GM12872 (cell line): ENCODE results near the gene RAET1G.
A peak's percentile ranks its signal among the peaks of the same experiment; 100 is the strongest.

ENCODE experiments used
- CTCF ChIP-seq: IDR thresholded peaks from 3 replicates; pipeline ENCODE4 v1.5.1; 2011; ENCODE audit warnings: low read depth, mild to moderate bottlenecking, low read length, moderate library complexity; ENCODE audit not compliant: insufficient read depth

The RAET1G gene

DNA sequence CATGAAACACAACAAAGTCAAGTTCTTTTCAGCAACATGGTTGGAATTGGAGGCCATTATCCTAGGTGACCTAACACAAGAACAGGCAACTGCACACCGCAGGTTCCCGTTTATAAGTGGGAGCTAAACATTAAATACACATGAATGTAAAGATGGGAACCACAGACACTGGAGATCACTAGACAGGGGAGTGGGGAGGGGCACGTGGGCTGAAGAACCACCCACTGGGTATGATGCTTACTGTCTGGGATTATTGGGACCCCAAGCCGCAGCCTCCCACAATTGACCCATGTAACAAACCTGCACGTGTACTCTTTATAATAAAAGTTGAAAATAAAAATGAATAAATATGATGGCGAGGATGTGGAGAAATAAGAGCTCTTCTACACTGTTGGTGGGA, 8.6 kb upstream of the RAET1G start:
- TF ChIP-seq CTCF = no peak

GRCh38 chr6:149929422-149929821, 6.5 kb upstream of the RAET1G start:
- TF ChIP-seq CTCF = peak; percentile 53; the same call in 2 of the 3 replicates

DNA sequence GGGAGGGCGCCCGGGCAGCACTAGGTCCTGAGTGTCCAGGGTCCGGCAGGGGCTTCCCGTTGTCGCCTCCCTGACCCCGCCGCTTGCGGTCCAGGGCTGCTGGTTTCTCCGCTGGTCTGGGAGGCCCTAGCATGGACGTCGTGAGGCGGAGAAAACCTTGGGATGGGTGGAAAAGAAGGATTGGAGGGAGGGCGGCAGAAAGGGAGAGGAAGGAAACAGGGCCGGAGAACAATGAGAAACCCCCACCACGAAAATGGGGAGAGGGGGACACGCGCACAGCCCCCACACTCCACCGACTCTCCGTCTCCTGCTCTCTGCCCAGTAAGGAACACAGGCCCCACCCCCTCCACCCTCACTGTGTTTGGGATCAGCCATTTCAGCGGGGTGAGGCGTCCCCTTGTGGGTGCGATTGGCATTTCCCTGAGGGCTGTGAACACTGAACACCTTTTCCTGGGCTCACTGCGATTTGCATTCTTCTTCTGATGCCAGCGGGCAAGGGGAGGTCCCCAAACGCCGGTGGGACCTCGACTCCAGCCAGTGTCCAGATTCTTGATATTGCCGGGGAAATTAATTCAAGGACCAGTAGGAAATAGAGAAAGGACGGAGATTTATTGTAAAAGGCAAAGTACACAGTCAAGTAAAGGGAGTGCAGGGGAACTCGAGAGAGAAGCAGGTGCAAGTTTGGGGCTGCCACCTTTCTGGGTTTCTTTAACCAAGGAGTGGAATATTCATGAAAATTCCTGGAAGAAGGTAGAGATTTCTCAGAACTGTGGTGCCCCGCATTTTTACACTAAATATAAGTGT, 3.3 kb upstream of the RAET1G start:
- TF ChIP-seq CTCF = peak; percentile 83

GRCh38 chr6:149925253-149925973, 2.5 kb upstream of the RAET1G start:
- no peak for TF ChIP-seq CTCF

DNA sequence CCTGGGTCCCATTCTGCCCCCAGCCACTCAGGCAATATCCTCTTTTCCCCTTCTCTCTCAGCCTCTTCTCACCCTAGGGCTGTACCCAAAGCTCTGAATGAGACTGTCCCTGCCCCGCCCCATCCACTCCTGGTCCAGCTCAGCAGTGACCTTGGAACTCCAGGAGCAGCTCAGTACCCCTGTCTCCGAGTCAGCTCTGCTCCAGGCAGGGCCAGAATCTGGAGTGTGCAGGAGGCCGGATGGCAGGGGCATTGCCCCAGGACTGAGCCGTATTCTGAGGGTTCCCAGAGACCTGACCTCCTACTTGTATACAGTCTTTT, 2.0 kb upstream of the RAET1G start:
- TF ChIP-seq CTCF = no peak

- no peak for TF ChIP-seq CTCF
Measured at GRCh38 chr6:149924206-149924932, 1.4 kb upstream of the RAET1G start.

DNA sequence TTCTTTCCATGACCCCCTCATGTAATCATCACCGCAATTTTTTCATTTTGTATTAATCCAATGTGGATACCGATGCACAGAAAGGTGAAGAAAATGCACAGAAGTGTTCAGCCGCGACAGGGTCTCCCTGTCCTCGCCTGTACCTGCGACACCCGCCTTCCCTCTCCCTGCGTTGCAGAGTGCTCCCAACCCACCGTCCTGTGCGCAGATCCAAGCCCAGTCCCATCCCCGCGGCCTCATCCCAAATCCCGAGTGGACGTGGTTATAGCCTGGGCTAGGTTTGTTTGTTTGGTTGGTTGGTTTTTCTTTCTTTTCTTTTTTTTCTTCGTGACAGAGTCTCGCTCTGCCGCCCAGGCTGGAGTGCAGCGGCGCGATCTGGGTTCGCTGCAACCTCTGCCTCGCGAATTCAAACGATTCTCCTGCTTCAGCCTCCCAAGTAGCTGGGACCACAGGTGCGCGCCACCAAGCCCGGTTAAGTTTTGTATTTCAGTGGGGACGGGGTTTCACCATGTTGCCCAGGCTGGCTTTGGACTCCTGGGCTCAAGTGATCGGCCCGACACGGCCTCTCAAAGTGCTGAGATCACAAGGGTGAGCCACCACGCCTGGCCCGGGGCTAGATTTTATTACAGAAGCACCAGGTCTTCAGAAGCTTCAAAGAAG, 536 bp upstream of the RAET1G start:
- no peak for TF ChIP-seq CTCF
